Activated T-helper 1 cell treated with anti-CD3 and anti-CD28 coated beads, Interleukin-2, amount 50 U/mL, for 16 hours (primary cell): ENCODE measurements around the gene ZNF146.
"Not testable (repeated sequence)": the region's sequence is repeated elsewhere in the genome, so short reads cannot be mapped to it uniquely, and the experiment has no call there.

Experiments
- DNase-seq, 2 donors: peaks; one replicate each; pipeline ENCODE4 v3.0.0-alpha.2; 2020; ENCODE audit warnings: low read depth in 1 of 2, low spot score in 1 of 2

ZNF146 gene

DNA sequence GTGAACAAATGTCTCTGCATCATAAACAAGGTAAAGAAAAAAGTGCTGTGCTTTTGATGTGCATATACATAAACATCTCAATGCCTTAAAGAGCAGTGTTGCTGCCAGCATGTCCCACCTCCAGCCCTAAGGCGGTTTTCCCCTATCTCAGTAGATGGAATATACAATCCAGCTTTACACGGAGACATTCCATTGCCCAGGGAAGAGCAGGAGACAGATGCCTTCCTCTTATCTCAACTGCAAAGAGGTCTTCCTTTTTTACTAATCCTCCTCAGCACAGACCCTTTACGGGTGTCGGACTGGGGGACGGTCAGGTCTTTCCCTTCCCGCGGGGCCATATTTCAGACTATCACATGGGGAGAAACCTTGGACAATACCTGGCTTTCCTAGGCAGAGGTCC, 18.7 kb downstream of the ZNF146 start:
- not testable (repeated sequence) for DNase-seq

DNA sequence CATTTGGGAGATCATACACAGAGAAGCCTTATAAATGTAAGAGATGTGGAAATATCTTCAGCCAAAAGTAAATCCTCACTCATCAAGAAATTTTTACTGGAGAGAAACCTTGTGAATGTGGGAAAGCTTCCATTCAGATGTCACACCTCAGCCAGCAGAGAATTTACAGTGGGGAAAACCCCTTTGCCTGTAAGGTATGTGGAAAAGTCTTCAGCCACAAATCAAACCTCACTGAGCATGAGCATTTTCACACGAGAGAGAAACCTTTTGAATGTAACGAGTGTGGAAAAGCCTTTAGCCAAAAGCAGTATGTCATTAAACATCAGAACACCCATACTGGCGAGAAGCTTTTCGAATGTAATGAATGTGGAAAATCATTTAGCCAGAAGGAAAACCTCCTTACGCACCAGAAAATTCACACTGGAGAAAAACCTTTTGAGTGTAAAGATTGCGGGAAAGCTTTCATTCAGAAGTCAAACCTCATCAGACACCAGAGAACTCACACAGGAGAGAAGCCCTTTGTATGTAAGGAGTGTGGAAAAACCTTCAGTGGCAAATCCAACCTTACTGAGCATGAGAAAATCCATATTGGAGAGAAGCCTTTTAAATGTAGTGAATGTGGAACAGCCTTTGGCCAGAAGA, 21.5 kb downstream of the ZNF146 start:
- DNase-seq: no peak

DNA sequence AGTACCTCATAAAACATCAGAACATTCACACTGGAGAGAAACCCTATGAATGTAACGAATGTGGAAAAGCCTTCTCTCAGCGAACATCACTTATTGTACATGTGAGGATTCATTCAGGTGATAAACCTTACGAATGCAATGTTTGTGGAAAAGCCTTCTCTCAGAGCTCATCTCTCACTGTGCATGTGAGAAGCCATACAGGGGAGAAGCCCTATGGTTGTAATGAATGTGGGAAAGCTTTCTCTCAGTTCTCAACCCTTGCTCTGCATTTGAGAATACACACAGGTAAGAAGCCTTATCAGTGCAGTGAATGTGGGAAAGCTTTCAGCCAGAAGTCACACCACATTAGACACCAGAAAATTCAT, 22.0 kb downstream of the ZNF146 start:
- DNase-seq: no peak

DNA sequence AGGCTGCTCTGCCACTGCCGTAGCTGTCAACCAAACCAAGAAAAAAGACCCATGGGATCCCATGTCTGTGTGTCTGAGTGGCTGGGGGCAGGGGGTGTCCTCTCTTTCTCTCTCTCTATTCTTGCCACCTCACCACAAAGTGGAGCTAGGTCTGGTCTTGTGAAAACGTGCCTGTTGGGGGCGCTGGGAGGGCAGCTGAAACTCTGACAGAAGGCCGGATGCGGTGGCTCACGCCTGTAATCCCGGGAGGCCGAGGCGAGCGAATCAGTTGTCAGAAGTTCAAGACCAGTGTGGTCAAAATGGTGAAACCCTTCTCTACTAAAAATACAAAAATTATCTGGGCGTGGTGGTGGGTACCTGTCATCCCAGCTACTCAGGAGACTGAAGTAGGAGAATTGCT, 29.2 kb downstream of the ZNF146 start:
- no peak for DNase-seq

DNA sequence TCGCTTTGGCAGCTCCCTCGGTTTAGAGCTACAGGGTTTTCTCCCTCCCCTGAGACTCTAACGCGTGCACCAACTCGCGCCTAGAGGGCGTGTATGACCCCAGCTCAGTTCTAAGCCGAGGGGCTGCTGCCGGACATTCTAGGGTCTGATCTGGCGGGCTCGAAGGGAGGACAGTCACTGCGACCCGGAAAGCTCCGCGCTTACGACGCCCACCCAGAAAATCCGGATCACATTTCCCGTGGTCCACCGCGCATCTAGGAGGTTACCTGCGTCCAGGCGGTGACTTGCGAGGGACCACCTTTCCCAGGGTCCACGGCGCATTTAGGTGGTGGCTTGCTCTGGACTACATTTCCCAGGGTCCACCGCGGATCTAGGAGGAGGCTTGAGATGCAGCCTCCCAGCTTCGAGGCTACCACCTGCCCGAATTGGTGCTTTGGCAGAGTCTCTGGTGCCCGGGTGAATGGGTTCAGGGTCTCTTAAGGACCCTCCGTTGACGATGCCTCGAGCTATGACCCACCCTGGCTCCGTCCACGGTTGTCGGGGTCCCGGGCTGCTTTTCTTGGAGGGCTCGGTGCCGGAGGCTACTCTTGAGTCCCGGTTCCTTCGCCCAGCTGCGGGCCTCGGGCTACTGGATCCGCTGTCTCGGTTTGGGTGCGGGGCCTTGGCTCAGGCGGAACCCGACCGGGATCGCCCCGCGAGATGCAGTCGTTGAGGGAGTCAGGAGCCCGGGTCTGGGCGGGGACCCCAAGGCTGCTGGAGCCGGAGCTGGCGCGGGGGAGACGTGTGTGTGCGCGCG, 30.5 kb downstream of the ZNF146 start:
- DNase-seq: no peak

DNA sequence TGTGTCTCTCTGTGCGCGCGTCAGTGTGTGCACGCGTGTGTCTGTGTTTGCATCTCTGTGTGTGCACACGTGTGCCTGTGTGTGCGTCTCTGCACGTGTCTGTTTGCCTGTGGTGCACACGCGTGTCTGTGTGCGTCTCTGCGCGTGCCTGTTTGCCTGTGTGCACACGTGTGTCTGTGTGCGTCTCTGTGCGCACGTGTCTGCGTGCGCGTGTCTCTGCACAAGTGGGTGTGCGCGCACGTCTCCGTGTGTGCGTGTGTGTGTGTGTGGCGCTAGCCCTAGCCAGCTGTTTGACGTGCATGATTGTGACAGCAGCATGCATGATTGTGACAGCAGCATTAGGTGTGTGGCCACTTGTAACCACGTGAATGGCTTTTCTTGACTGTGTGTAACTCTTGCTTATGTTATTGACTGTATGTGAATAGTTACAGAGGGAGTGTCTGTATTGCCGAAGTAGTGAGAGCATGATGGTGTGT, 31.1 kb downstream of the ZNF146 start:
- no peak for DNase-seq

DNA sequence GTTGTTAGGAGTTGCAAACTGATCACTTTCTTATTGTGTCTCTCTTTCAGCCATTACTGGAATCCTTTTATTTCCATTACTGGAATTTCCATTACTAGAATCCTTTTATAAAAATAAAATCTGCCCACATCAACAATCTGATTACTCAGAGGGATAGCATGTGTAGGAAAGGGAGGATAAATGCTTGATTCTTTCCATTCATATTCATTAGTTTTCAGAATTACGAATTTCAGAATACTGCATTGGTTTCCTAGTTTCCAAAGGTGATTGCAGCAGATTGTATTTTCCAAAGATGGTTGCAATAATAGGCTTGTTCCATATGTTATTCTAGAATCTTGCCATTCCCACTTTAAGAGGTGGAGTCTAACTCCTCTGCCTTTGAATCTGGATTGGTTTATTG, 37.1 kb downstream of the ZNF146 start:
- no peak for DNase-seq

DNA sequence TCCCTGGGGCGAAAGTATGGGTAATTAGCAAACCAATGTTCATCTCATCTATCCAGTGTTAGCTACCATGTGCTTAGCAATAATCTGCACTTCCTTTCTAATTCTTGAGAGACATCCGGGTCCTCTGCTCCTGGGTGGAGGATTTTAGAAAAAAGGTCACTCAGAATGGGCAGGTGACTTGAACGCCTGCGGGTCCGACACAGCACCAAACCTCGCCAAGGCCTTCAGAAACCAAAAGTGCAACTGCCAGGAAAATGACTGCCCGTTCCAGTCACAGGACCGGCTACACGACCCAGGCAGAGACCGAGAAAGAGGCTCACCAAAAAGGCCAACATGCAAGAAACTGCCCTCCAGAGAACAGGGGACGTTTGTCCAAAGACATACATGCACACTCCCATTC, 39.9 kb downstream of the ZNF146 start:
- DNase-seq: no peak

DNA sequence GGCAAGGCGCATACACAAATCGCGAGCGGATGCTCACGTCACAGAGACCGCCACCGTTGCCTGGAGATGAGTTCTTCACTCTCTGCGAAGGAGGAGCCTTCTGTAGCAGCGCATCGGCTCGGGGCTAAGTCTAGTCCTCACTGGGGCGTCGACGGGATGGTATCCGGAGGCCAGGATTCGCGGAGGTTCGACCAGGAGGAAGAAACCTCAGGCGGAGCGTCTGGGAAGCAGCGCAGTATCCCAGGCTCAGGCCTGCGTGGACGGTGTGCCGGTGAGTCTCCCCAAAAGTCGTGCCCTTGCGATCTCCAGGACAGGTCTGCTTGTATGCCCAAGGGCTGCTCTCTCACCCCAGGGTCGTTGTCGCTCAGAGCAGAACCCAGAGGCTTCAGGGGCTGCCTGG, 40.4 kb downstream of the ZNF146 start:
- DNase-seq: no peak

DNA sequence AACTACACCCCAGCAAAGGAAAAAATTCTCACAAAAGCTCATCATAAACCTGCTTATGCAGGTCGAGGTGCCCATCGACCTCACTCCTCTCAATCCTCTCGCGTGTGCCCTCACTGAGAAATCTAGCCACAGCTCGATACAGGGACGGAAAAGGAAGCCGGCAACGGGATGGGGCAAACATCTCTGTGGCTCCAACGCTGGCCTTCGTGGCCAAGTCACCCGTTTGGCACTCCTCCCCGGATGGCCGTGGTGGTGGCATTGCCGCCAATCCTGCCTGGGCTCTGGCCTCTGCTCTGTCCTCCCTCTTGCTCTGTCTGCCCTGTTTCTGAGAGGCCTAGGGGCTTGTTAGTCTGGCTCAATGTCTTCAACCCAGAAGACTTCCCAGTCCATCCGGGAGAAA, 41.2 kb downstream of the ZNF146 start:
- no peak for DNase-seq

DNA sequence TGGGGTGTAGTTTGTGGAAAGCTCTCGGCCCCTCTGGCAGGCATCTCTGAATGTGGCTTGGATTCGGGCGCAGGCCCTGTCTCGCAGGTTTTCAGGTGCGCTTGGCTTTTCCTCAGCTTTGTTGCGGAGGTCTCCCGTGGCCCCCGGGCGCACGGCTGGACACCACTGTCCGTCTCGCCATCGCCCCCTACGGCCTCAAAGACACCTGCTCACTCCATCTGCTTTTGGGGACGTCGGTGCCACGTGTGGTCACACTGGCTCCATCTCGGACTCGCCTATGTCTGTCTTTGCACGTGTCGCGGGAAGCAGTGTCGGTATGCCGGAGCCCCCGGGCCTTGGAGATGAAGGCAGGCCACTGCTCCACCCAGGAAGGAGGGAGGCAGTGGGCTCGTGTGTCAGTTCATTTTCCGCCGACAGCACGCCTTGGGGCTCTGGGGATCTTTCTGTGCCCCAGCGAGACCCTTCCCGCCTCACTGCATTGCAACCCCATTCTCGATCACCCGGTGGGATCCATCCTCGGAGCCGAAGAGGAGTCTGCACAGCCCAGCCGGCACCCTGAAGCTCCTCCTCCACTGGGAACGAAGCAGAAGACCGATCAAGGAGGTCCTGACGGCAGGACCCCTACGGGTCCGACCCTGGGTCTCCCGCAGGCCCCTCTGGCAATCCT, 42.1 kb downstream of the ZNF146 start:
- DNase-seq: no peak

DNA sequence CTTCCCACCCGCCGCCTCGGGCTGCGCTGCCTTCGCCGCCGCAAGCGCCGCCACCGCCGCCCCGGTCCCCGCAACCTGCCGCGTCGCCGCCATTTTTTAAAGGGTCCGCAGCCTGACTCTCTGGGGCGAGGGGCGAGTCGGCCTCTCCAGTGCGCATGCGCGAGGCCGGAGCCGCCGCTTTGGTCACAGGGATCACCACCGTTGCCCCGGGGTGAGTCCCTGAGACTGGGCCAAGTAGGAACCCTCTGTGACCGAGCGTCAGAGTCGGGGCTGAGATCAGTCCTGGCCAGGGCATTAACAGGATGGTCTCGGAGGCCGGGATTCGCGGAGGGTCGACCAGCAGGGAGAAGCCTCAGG, 42.6 kb downstream of the ZNF146 start:
- DNase-seq: no peak

DNA sequence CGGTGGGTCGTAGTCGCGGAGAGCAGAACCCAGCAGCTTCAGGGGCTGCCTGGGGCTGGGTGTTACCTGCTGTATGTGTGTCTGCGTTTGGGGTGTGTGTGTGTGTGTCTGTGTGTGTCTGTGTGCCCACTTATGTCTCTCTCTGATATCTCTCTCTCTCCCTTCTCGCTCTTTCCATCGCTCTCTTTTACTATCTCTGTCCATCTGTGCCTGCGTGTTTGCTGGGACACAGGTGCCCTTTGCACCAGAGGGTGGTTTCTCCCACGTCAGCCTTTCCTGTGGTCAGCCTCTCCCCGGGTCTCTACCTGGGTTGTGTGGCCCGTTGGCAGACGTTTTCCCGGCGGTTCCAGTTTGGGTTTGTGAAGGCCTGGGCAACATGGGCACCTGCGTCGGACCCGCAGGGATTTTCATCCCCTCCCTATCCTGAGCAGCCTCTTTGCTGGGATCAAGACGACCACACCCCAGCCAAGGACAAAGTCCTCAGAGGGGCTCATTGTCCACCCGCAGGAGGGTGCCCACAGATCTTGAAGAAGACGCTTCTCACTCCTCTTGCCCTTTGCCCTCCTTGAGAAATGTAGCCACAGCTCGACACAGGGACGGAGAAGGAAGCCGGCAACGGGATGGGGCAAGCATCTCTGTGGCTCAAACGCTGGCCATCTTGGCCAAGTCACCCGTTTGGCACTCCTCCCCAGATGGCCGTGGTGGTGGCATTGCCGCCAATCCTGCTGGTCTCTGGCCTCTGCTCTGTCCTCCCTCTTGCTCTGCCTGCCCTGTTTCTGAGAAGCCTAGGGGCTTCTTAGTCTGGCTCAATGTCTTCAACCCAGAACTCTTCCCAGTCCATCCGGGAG, 43.3 kb downstream of the ZNF146 start:
- DNase-seq: no peak

DNA sequence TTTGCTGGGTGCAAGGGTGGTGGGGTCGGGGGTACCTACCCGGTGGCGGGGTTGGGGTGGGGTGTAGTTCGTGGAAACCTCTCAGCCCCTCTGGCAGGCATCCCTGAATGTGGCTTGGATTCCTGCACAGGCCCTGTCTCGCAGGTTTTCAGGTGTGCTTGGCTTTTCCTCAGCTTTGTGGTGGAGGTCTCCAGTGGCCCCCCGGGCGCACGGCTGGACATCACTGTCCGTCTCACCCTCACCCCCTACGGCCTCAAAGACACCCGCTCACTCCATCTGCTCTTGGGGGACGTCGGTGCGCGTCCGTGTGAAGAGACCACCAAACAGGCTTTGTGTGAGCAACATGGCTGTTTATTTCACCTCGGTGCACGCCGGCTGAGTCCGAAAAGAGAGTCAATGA, 44.3 kb downstream of the ZNF146 start:
- no peak for DNase-seq

DNA sequence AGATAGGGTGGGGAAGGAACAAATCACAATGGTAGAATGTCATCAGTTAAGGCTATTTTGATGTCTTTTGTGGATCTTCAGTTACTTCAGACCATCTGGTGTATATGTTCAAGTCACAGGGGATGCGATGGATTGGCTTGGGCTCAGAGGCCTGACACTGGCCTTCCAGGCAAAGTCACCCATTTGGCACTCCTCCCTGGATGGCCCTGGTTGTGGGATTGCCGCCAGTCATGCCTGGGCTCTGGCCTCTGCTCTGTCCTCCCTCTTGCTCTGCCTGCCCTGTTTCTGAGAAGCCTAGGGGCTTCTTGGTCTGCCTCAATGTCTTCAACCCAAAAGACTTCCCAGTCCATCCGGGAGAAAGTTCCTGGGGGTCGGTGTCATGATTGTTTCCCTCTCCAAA, 50.2 kb downstream of the ZNF146 start:
- DNase-seq: no peak

DNA sequence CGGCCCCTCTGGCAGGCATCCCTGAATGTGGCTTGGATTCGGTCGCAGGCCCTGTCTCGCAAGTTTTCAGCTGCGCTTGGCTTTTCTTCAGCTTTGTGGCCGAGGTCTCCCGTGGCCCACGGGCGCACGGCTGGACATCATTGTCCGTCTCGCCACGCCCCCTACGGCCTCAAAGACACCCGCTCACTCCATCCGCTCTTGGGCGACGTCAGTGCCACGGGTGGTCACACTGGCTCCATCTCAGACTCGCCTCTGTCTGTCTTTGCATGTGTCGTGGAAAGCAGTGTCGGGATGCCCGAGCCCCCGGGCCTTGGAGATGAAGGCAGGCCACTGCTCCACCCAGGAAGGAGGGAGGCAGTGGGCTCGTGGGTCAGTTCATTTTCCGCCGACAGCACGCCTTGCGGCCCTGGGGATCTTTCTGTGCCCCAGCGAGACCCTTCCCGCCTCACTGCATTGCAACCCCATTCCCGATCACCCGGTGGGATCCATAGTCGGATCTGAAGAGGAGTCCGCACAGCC, 51.0 kb downstream of the ZNF146 start:
- DNase-seq: no peak

DNA sequence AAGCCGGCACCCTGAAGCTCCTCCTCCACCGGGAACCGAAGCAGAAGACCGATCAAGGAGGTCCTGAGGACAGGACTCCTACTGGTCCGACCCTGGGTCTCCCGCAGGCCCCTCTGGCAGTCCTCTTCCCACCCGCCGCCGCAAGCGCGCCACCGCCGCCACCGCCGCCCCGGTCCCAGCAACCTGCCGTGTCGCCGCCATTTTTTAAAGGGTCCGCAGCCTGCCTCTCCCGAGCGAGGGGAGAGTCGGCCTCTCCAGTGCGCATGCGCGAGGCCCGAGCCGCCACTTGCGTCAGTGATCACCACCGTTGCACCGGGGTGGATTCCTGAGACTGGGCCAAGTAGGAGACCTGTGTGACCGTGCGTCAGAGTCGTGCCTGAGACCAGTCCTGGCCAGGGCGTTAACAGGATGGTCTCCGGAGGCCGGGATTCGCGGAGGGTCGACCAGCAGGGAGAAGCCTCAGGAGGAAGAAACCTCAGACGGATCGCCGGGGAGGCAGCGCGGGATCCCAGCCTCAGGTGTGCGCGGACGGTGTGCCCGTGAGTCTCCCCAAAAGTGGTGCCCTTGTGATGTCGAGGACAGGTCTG, 51.6 kb downstream of the ZNF146 start:
- no peak for DNase-seq

DNA sequence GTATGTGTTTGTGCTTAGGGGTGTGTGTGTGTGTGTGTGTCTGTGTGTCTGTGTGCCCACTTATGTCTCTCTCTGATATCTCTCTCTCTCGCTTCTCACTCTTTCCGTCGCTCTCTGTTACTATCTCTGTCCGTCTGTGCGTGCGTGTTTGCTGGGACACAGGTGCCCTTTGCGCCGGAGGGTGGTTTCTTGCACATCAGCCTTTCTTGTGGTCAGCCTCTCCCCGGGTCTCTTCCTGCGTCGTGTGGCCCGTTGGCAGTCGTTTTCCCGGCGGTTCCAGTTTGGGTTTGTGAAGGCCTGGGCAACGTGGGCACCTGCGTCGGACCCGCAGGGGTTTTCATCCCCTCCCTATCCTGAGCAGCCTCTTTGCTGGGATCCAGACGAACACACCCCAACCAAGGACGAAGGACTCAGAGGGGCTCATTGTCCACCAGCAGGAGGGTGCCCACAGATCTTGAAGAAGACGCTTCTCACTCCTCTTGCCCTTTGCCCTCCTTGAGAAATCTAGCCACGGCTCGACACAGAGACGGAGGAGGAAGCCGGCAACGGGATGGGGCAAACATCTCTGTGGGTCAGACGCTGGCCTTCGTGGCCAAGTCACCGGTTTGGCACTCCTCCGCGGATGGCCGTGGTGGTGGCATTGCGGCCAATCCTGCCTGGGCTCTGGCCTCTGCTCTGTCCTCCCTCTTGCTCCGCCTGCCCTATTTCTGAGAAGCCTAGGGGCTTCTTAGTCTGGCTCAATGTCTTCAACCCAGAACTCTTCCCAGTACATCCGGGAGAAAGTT, 52.3 kb downstream of the ZNF146 start:
- no peak for DNase-seq

DNA sequence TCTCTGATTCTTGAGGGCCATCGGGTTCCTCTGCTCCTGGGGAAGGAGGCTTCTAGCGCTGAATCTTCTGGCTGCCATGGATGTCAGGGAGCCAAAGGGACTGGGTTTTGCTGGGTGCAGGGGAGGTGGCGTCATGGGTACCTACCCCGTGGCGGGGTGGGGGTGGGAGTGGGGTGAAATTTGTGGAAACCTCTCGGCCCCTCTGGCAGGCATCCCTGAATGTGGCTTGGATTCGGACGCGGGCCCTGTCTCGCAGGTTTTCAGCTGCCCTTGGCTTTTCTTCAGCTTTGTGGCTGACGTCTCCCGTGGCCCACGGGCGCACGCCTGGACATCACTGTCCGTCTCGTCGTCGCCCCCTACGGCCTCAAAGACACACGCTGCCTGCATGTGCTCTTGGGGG, 53.2 kb downstream of the ZNF146 start:
- DNase-seq: not testable (repeated sequence)

DNA sequence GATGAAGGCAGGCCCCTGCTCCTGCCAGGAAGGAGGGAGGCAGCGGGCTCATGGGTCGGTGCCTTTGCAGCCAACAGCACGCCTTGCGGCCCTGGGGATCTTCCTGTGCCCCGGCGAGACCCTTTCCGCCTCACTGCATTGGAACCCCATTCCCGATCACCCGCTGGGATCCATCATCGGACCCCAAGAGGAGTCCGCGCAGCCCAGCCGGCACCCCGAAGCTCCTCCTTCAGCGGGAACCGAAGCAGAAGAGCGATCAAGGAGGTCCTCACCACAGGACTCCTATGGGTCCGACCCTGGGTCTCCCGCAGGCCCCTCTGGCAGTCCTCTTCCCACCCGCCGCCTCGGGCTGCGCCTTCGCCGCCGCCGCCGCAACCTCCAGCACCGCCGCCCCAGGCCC, 53.7 kb downstream of the ZNF146 start:
- not testable (repeated sequence) for DNase-seq
